GM19023 (cell line): ENCODE measurements around the gene CTBP2.
"Not testable (repeated sequence)": the region's sequence is repeated elsewhere in the genome, so short reads cannot be mapped to it uniquely, and the experiment has no call there.

Source experiments
- ATAC-seq: cut with Tn5 transposase; IDR thresholded peaks from one replicate; pipeline ENCODE4 v1.9.1; 2021; ENCODE audit warnings: mild to moderate bottlenecking, moderate library complexity; ENCODE audit not compliant: unreplicated experiment

The CTBP2 gene

DNA sequence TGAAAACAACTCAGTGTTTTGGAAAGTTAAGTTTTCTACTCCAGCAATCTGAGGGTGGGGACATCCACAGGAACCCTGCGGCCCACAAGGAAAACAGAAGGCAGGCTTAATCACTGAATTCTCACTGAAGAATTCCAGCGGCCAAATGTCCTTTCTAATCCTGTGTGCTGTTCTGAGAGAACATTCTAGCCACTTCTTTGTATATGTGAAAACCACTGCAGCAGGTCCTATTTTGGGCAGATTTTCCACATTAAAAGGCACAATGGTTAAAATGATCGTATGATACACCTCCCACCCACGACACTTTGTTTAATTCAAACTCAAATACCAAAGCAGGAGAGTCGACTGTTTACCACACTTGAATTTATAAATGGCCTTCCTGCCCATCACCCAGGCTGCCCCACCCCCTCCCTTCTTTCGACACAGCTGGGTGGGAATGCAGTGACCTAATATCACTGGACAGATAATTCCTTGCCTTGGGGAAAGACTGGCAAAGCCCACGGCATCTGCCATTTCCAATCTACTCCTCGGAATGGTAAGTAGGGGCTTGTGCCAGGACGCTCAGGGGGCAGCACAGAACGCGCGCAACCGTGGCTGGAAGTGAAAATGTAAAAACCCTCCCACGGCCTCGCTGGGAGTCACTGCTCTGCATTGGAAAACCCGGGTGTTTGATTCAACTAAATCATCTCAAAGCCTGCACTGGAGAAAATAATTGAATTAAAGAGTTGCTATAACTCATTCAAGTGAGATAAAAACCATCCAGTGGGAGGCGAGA is 67.0 kb downstream of the CTBP2 start:
- ATAC-seq, result no peak

DNA sequence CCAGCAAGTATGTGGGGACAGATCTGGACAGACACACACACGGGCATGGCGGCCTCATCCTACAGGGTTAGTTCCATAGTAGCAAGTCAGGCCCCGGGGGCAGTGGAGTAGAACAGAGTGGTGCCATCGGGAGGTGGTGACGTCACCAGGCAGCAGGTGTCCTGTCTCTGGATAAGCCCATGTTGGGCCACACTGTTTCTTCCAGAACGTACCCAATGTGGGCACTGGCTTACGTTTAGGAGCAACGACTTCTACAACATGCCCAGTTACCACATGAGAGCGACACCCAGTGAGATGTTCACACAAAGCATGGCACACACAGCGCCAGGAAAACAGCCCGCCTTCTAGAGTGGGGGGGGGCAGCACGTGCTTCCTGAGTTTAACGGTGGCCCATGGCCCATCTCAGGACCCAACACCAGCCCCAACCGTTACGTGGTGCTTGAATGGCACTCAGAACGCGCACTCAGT is 67.8 kb downstream of the CTBP2 start:
- no peak for ATAC-seq

DNA sequence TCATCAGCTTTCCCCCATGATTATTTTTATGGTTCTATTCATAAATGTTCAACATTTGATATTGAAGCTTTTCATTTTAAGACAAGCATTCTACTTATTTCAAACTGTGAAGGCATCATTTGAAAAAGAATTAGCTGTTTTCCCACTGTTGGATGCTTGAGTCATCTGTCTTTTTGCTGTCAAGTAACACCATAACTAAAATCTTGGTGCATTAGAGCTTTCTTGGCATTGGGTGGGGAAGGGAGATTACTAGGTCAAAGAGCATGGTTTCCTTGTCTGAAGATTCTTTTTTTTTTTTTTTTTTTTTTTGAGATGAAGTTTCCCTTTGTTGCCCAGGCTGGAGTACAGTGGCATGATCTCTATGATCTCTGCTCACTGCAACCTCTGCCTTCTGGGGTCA is 68.5 kb downstream of the CTBP2 start:
- no peak for ATAC-seq

DNA sequence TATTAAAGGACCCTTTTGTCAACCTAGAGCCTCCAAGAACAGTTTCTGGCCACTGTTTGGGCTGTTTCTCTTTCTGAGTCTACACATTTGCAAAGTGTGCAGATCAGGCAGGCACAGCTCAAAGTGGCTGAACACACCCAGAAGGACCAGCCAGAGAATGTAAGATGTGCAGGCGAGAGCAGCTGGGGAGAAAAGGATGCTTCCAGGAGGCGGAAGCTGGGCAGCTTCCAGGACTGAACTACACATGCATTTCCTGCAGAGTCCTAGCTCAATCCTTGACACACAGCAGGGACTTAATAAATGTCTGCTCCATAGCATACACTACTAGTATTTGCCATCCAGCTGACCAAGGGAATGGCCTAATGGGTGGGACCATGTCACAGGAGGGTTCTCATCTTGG is 70.9 kb downstream of the CTBP2 start:
- no peak for ATAC-seq

DNA sequence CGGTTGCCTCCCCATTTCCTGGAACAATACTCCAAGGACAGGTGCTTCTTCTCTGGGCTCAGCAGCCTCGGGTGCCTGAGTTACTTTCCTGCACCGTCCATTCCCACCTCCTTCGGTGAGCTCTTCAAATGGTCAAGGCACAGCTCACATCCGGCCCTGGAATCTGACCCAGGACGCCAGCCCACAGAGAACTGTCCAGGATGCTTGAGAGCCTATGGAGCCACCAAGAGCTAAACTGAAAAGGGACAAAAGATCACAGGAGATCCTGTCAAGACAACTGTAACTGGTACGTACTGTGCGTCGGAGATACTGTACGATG is 72.5 kb downstream of the CTBP2 start:
- no peak for ATAC-seq

DNA sequence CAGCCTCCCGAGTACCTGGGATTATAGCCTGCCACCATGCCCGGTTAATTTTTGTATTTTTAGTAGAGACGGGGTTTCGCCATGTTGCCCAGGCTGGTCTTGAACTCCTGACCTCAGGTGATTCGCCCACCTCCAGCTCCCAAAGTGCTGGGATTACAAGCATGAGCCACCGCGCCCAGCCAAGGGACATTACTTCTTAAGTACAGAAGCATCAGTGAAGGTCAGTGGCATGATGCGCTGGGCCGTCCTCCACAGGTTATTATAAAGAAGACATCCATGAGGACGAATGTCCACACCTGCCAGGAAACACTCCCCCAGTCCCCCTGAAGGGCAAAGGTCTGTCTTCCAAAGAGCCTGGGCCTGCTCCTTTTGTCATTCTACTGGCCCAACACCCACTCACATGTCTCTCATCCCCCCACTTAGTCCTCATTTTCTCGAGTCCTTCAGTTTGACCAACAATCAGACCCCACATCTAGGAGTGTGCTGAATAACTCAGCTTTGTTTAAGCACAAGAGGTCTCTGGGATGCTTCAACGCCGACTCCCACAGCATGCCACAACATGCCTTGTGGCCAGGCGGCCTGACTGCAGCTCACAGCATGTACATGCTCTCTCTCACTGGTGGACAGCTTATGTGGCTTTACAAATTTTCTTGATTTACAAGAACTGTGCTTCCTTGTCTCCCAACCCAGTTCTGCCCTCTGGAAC is 73.0 kb downstream of the CTBP2 start:
- no peak for ATAC-seq

DNA sequence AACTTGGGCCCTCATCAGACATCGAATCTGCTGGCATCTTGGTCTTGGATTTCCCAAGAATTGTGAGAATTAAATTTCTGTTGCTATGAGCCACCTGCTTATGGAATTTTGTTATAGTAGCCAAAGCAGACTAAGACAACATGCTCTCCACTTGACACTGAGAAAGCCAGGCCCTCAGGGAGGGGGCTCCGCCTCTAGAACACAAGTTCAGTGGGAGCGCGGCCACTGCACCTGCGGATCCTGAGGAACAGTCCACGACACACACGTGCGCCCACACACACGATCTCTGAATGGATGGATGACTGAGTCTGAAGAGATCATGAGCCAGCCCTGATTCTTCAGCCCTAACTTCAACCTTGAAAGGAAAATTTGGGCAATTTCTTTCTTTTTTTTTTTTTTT is 73.7 kb downstream of the CTBP2 start:
- no peak for ATAC-seq

DNA sequence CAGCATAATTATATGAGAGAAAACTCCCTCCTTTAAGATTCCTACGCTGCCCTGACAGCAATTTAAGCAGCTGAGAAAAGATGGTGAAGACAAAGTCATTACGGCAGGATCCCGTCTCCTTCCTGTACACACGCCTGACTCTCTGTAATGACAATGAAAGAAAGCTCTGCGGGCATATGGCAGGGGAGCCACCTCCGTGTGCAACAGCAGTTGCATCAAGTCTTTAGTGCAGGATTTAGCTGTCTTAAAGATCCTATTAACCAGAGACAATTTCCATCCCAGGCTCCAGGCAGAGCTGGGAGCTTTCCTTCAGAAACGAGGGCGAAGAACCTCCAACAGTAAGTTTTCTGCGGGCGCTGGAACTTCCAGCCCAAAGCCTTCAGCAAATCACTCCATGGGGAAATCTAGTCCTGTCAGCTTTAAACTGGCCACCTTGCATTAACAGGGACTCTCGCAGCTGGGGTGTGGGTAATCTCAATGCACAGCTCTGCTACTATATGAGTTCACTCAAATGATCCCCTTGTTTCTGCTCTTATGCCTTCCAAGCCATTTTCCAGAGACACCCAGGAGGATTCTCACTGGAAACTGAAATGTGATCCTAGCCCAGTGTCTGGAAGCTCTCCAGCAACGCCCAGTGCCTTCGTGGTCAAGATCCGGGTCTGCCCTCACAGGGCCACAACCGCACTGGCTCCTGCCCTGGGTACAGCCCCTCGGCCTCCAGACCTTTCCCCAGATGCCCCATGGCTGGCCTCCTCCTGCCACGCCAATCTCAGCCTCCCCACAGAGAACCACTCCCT is 74.9 kb downstream of the CTBP2 start:
- ATAC-seq, result no peak

DNA sequence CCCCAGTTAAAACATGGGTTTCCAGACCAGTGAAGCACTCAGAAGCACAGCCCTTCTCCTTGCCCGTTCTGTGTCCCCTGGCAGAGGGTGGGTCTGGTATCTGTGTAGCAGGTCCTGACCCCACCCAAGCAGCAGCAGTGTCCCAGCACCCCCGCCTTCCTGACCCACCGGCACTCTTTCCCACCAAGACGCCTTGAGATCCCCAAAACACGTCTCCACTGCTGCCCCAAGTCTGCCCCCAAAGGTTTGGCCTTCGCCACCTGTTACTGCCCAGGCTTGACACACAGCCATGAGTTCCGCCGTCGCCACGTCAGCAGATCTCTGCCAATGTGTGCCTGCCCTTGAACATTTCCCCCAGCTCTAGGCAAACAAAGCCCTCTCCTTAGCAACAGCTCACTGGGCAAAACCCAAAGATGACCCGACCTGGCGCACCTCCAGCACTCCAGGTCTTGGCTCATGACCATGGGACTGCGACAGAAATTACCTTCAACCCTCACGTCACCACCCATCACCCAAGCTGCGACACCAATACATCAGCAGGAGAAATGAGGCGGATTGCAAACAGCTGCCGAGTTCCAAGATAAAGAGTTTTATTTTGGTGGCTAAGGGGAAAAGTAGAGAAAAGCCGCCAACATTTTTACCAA is 75.6 kb downstream of the CTBP2 start:
- ATAC-seq, result no peak

DNA sequence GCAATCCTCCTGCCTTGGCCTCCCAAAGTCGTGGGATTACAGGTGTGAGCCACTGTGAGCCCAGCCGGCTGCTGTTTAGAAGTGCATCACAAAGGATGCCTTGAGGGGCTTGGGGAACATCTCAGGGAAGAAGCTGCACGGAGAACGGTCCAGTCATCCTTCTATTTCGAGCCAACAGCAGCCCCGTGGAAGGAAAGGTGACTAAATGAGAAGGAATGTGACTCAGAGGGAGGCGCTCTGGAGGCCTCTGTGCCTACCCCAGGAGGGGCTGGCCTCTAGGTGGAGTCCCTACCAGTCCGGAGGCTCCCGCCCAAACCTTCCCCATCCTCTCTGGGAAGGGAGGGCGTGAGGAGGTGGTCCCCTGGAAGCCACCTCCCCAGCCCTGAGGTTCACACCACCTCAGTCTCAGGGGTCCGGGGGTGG is 76.2 kb downstream of the CTBP2 start:
- ATAC-seq, result no peak

DNA sequence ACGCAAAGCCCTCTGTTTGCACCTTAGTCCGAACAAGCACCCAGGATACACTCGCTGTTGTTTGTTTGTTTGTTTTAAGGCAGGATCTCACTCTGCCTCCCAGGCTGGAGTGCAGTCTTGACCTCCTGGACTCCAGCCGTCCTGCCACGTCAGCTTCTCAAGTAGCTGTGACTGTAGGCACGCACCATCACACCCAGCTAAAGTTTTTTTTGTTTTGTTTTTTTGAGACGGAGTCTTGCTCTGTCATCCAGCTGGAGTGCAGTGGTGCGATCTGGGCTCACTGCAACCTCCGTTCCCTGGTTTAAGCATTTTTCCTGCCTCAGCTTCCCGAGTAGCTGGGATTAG is 76.8 kb downstream of the CTBP2 start:
- no peak for ATAC-seq

DNA sequence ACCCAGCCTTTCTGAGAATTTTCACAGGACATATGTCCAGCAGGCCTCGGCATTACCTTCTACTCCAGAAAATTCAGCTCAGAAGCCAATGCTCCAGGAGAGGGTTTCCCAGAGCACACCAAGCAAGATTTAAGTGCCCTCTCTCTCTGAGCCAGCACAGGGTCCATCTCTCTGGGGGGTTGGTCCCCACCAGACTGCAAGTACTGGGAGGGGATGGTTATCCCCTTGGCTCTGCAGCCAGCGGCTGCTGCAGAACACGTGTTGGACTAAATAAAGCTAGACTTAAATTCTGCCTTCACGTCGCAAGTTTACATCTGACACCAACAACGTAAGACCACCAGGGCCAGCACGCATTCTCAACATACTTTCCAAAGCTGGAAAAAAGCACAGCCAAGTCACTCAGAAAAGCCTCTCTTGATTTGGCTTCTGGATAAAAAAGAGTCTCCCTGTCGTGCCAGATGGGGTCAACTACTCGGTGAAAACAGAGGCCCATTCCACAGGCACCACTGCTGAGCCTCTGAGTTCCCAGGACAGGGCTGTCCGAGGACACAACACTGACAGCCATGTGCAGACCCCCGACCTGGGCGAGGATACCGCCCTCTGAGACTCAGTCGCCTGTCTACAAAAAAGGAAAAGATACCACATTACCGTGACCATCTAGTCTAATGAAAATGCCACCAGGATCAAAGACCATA is 77.3 kb downstream of the CTBP2 start:
- no peak for ATAC-seq

DNA sequence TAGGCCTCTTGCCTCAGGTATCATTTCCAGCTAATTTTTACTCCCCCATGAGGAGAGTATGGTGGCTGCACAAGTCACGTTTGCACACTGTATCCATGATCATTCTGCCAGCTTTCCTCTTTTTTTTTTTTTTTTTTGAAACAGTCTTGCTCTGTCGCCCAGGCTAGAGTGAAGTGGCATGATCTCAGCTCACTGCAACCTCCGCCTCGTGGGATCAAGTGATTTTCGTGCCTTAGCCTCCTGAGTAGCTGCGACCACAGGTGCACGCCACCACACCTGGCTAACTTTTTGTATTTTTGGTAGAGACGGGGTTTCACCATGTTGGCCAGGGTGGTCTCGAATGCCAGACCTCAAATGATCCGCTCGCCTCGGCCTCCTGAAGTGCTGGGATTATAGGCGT is 77.9 kb downstream of the CTBP2 start:
- ATAC-seq, result not testable (repeated sequence)

DNA sequence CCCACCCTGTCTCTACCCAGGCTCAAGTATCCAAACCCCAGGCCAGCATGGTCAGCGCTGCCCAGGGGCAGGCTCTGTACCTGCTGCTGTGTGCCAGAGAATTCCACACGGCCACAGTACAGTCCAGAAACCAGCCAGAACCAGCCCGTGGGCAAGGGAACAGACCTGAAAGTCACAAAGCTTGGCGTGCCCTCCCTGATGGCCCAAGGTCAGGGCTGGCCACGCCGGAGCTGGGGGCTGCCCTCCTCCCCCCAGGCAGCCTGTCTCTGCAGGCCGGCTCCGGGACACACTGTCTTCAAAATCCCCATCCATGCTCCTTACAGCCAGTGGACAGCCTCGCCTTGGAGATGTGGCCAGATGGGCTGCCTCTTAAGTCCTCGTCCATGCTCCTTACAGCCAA is 78.4 kb downstream of the CTBP2 start:
- no peak for ATAC-seq

DNA sequence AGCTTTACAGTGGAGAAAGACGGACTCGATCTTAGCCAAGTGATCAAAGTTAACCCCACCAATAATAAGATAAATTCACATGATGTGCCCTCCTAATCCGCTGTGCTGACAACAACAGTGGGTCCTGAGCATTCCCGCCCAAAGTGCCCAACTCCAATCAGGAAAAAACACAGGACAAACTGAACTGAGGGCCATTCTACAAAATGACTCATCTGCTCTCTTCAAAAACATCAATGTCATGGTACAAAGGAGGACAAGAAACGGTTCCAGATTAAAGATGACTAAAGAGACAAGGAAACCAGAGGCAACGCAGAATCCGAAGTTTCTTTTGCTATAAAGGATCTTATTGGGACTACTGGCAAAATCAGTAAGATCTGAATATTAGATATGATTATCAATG is 79.4 kb downstream of the CTBP2 start:
- ATAC-seq, result no peak

DNA sequence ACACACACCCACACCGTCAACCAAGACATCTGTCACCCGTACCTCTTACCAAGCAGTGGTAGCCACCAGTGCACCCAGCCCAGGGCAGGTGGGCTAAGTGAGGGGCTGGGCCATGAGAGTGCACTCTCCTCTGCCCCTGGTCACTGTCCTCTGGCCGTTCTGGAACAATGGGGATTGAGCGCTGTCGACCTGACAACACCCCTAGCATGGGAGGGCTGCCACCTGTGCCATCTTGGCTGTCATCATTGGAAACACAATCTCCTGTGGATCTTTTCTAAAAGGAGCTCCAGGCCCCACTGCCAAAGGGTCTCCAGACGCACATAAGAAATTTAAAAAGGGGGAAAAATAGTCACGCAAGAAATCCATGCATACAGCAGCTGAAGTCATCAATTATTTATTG is 80.1 kb downstream of the CTBP2 start:
- ATAC-seq, result no peak

DNA sequence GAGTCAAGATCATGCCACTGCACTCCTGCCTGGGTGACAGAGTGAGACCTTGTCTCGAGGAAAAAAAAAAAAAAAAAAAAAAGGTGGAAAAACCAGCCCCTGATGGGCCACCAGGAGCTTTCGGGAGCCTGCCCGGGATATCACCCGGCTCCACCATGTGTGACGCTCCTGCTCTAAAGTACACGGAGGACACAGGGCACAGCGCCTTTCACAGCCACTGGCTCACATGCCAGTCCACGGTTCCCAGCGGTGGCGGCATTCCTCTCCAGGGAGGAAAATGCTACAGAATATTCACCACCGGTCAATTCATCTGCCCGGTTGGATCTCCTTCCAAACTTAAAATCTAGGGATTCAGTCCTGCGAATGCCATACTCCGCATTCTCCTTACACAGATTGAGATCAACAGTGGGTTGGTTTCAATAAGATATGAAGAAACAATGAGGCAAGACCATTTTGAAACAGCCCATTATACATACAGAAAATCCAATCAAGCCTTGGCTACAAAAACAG is 81.2 kb downstream of the CTBP2 start:
- no peak for ATAC-seq

DNA sequence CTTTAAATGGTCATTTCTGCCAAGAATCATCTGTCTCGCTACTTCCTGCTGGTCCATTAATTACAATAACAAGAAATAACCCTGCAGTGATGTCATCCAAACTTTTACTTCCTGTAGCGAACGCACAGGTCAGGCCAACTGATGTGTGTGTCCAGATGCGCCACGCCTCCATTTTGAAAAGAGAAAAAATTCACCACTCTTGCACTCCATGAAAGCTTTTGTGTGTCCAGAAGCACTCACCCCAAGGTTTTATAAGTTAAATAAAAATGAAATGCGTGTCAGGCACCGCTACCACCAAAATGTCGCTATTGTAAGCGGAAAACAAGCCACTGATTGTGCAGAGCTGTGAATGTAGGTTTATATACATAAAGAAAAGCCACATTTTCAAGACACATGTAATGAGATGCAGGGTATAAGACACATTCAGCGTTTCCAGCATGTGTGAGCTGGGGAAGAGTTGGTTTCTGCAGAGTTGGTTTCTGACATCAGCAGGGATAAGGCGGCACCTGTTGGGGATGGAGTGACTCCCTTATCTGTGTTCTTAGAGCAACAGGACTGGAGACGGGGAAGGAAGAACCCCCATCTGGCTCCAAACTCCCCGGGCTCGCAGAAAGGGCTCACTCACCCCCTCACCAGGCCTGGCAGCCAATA is 83.3 kb downstream of the CTBP2 start:
- no peak for ATAC-seq

DNA sequence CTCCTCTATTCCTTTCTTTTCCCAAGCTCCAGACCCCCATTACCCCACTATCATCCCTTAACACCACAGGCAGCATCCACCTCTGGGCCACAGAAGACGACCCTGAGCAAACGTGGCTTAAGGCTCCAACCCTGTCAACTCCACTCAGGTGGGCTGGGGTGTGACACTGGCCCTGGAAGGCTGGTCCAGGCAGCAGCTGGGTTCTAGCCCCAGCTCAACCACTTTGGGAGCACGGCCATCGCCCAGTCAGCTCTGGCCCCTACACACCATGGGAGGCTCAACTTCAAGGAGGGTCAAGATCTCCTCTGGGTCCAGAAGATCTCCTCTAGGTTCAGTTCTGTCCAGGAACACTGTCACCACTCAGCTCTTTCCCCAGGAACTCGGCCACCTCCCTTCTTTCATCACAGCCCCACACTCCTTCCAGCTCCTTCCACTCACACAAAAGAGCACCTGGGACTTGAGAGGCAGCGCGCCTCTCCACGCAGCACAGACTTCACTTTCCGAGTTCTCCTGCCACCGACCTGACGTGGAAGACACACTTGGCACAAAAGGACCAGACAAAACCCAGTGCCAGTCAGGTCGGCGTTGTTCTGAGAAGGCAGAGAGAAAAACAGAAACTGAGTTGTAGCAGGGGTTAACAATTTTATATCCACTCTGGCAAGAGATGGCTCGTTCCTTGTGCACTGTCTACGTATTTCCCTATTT is 84.1 kb downstream of the CTBP2 start:
- ATAC-seq, result no peak

DNA sequence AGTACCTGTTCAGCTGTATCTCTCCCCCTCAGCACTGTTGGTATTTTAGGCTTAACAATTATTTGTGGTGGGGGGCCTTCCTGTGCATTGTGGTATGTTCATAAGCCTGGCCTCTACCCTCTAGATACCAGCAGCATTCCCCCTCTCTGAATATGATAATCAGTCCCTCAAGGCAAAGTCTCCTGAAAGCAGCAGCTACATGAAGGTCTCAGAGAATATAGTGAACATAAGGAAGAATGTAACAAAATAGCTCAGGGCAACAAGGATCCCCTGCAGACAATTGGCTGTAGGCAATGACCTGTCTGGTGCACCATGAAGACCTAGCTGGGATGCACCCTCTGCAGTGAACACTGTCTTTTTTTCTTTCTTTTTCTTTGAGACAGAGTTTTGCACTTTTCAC is 86.4 kb downstream of the CTBP2 start:
- ATAC-seq, result no peak
